ENCODE results near the gene ADRA1B. TPM values are rescaled to one million over a fixed set of nuclear protein-coding genes. Genes with fewer than 3 reads are reported as not detected.
A peak's percentile ranks its signal among the peaks of the same experiment; 100 is the strongest.

ADRA1B gene
- total RNA-seq, 1 donor from 2014 or later = 1.9 TPM

DNA sequence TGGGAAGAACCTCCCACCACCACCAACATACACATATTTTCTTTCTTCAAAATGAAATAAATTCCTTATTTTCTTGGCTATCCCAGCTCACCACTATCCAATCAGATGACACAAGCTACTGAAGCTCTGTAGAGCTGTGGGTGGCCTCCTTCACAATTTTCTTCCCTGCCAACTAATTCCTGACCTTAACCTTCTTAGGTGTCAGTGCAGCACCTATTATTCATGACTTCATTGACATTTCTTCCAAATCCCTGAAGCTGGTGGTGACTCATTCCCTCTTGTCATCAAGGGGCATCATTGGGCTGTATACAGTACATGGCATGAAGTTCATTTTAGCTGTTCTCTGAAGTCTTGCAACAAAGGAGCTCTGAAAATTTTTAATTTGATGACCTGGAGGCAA lies 42.0 kb upstream of the ADRA1B start:
- no peaks in the 10 kb centered on the region for H3K36me3 Mint-ChIP-seq (ENCODE audit: low read depth, unreplicated experiment)
- H2AFZ ChIP-seq (ENCODE audit: low read depth, low read length) = no peak overlapping the region
- TF ChIP-seq, protein P1, sequence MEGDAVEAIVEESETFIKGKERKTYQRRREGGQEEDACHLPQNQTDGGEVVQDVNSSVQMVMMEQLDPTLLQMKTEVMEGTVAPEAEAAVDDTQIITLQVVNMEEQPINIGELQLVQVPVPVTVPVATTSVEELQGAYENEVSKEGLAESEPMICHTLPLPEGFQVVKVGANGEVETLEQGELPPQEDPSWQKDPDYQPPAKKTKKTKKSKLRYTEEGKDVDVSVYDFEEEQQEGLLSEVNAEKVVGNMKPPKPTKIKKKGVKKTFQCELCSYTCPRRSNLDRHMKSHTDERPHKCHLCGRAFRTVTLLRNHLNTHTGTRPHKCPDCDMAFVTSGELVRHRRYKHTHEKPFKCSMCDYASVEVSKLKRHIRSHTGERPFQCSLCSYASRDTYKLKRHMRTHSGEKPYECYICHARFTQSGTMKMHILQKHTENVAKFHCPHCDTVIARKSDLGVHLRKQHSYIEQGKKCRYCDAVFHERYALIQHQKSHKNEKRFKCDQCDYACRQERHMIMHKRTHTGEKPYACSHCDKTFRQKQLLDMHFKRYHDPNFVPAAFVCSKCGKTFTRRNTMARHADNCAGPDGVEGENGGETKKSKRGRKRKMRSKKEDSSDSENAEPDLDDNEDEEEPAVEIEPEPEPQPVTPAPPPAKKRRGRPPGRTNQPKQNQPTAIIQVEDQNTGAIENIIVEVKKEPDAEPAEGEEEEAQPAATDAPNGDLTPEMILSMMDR (IDR thresholded peaks at IDR 0.05; ENCODE audit: insufficient read depth, low read depth, low read length) = no peak
- no peak for TF ChIP-seq EZH2 (IDR thresholded peaks at IDR 0.05; ENCODE audit: insufficient read depth, low read length)

DNA sequence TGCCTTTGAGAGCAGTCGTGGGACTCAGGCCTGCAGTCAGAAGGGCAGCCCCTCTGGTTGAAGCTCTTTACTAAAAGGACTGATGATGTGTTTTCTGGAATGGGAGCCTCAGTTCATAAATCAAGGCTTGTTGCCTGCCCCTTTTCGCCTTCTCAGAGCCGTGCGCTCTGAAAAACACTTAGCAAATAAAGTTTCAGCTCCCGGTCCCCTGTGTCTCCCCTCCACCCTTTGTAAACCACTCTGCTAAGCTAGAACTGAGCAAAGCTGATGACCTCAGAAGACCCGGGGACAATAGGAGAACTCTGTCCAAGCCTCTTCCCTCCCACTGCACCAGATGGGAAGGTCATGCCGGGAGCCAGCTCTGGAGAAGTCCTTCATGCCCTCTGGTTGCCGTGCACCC lies 39.3 kb upstream of the ADRA1B start:
- Mint-ChIP-seq H3K36me3 (ENCODE audit: low read depth, unreplicated experiment) (no peaks in the 10 kb centered on the region), H3K9me3 (ENCODE audit: unreplicated experiment) (peaks cover 6% of the 10 kb centered on the region), H3K27ac (ENCODE audit: unreplicated experiment) (no peak overlapping the region), H3K27me3 (ENCODE audit: low read depth, unreplicated experiment) (peaks cover 8% of the 10 kb centered on the region), H3K4me3 (ENCODE audit: unreplicated experiment) (no peak overlapping the region), H3K4me1 (ENCODE audit: low read depth, unreplicated experiment) (peaks cover 23% of the 10 kb centered on the region)
- DNase-seq (ENCODE audit: low read depth) (no peak), FAIRE-seq (no peak)
- Histone ChIP-seq H2AFZ (ENCODE audit: low read depth, low read length) (no peak overlapping the region), H3K27ac (ENCODE audit: low read depth, low read length) (no peak overlapping the region), H3K4me2 (ENCODE audit: low read length) (no peak overlapping the region), H3K9me3 (ENCODE audit: insufficient read depth, low read depth, low read length) (no peaks in the 10 kb centered on the region), H3K79me2 (ENCODE audit: insufficient read depth, low read length) (no peaks in the 10 kb centered on the region), H4K20me1 (ENCODE audit: insufficient read depth, low read length) (no peaks in the 10 kb centered on the region), H3K9ac (ENCODE audit: low read length) (no peak overlapping the region), H3K4me1 (ENCODE audit: insufficient read depth, low read length) (peaks cover 25% of the 10 kb centered on the region), H3K4me3 (ENCODE audit: insufficient read depth, low read depth, low read length) (no peak overlapping the region), H3K36me3 (ENCODE audit: insufficient read depth, low read length) (no peaks in the 10 kb centered on the region), H3K27me3 (ENCODE audit: insufficient read depth, low read length) (no peaks in the 10 kb centered on the region)
- TF ChIP-seq EZH2 (IDR thresholded peaks at IDR 0.05; ENCODE audit: insufficient read depth, low read length) = no peak
- TF ChIP-seq, protein P1 (IDR thresholded peaks at IDR 0.05; ENCODE audit: insufficient read depth, low read depth, low read length) = no peak

More for the DNA sequence above, 42.0 kb upstream of the ADRA1B start:
- Histone ChIP-seq H4K20me1 (ENCODE audit: insufficient read depth, low read length) (no peaks in the 10 kb centered on the region), H3K4me1 (ENCODE audit: insufficient read depth, low read length) (peaks cover 22% of the 10 kb centered on the region), H3K36me3 (ENCODE audit: insufficient read depth, low read length) (no peaks in the 10 kb centered on the region), H3K4me2 (ENCODE audit: low read length) (peak overlapping the region; percentile 7), H3K4me3 (ENCODE audit: insufficient read depth, low read depth, low read length) (no peak overlapping the region), H3K79me2 (ENCODE audit: insufficient read depth, low read length) (no peaks in the 10 kb centered on the region), H3K27ac (ENCODE audit: low read depth, low read length) (no peak overlapping the region), H3K9me3 (ENCODE audit: insufficient read depth, low read depth, low read length) (no peaks in the 10 kb centered on the region), H3K27me3 (ENCODE audit: insufficient read depth, low read length) (no peaks in the 10 kb centered on the region), H3K9ac (ENCODE audit: low read length) (no peak overlapping the region)
- Mint-ChIP-seq H3K4me1 (ENCODE audit: low read depth, unreplicated experiment) (peaks cover 20% of the 10 kb centered on the region), H3K4me3 (ENCODE audit: unreplicated experiment) (no peak overlapping the region), H3K27me3 (ENCODE audit: low read depth, unreplicated experiment) (peaks cover 14% of the 10 kb centered on the region), H3K27ac (ENCODE audit: unreplicated experiment) (peak overlapping the region; percentile 70), H3K9me3 (ENCODE audit: unreplicated experiment) (peaks cover 4% of the 10 kb centered on the region)
- DNase-seq (ENCODE audit: low read depth) = peak; percentile 48
- FAIRE-seq = peak; percentile 93

DNA sequence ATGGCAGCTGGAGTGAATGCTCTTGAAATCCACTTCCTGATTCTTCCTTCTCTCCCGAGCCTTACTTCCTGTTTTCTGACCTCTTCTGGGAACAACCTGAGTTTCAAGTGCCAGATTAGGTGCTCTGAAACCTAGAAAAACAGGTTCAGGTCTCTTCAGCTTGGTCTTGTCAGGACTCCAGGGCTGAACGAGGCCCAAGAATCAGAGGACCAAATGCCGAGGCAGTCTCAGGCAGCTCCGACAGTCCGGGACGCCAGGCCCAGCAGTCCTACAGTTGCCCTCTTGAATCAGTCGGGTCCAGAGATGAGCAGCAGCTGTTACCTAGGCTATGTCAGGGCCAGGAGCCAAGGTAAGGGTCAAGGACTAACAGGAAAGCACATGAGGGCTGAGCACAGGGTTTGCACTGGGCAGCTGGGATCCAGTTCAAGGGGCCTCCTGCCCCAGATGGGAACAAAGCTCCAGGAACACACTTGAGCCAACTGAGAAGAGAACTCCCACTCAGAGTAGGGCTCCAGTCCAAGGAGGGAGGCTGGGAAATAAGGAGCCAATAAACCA lies 38.3 kb upstream of the ADRA1B start:
- Histone ChIP-seq H3K27me3 (ENCODE audit: insufficient read depth, low read length) (no peaks in the 10 kb centered on the region), H3K4me1 (ENCODE audit: insufficient read depth, low read length) (peaks cover 25% of the 10 kb centered on the region), H3K9me3 (ENCODE audit: insufficient read depth, low read depth, low read length) (no peaks in the 10 kb centered on the region), H3K27ac (ENCODE audit: low read depth, low read length) (no peak overlapping the region), H3K79me2 (ENCODE audit: insufficient read depth, low read length) (no peaks in the 10 kb centered on the region), H2AFZ (ENCODE audit: low read depth, low read length) (peak overlapping the region; percentile 8), H3K4me2 (ENCODE audit: low read length) (no peak overlapping the region), H3K4me3 (ENCODE audit: insufficient read depth, low read depth, low read length) (no peak overlapping the region), H3K9ac (ENCODE audit: low read length) (no peak overlapping the region), H4K20me1 (ENCODE audit: insufficient read depth, low read length) (no peaks in the 10 kb centered on the region), H3K36me3 (ENCODE audit: insufficient read depth, low read length) (no peaks in the 10 kb centered on the region)
- TF ChIP-seq, protein P1 (IDR thresholded peaks at IDR 0.05; ENCODE audit: insufficient read depth, low read depth, low read length) = no peak
- TF ChIP-seq EZH2 (IDR thresholded peaks at IDR 0.05; ENCODE audit: insufficient read depth, low read length) = no peak
- DNase-seq (ENCODE audit: low read depth) (no peak), FAIRE-seq (no peak)
- H3K4me3 Mint-ChIP-seq (ENCODE audit: unreplicated experiment) = no peak overlapping the region
- no peaks in the 10 kb centered on the region for H3K36me3 Mint-ChIP-seq (ENCODE audit: low read depth, unreplicated experiment)
- no peak overlapping the region for H3K27ac Mint-ChIP-seq (ENCODE audit: unreplicated experiment)
- peaks cover 23% of the 10 kb centered on the region for H3K4me1 Mint-ChIP-seq (ENCODE audit: low read depth, unreplicated experiment)
- peaks cover 6% of the 10 kb centered on the region for H3K9me3 Mint-ChIP-seq (ENCODE audit: unreplicated experiment)
- H3K27me3 Mint-ChIP-seq (ENCODE audit: low read depth, unreplicated experiment) = peaks cover 8% of the 10 kb centered on the region
